Measurements from ENCODE around the gene CMIP. TPM values are rescaled to one million over a fixed set of nuclear protein-coding genes. Genes with fewer than 3 reads are reported as not detected.
"Not testable (repeated sequence)": the region's sequence is repeated elsewhere in the genome, so short reads cannot be mapped to it uniquely, and the experiment has no call there.

Gene CMIP
- total RNA-seq, 4 donors from 2014 or later: 17.1 to 60.5 (median 39.7) TPM

GRCh38 chr16:81524382-81524781, 79.8 kb downstream of the CMIP start:
- H3K27ac ChIP-seq: peak overlapping the region; percentile 79 to 96 (median 95)

GRCh38 chr16:81524885-81525284, 80.3 kb downstream of the CMIP start:
- peaks cover 39 to 97% (median 50%) of the 10 kb centered on the region in 3 donors for H3K4me1 ChIP-seq
- intact Hi-C loops (cut with DNase I); H3K4me3 ChIP-seq; DNase-seq; H3K9me3 ChIP-seq; H3K27me3 ChIP-seq; H3K36me3 ChIP-seq: not testable (repeated sequence)
- 94 to 99% methylated on average over 3 to 4 of the region's 4 CpGs for WGBS, 2 donors
- peak overlapping the region in 3 of 4 donors; percentile 94 to 96 (median 96) for H3K27ac ChIP-seq

More at GRCh38 chr16:81524382-81524781, 79.8 kb downstream of the CMIP start:
- Histone ChIP-seq H3K9me3 (no peaks in the 10 kb centered on the region), H3K27me3 (no peaks in the 10 kb centered on the region), H3K4me3 (no peak overlapping the region), H3K36me3 (no peaks in the 10 kb centered on the region), H3K4me1 (peaks cover 38 to 97% (median 47%) of the 10 kb centered on the region in 3 donors)
- intact Hi-C loops (cut with DNase I): no loop called here
- TF ChIP-seq CTCF (IDR thresholded peaks at IDR 0.05): no peak
- no peak for TF ChIP-seq POLR2A (IDR thresholded peaks at IDR 0.05)
- no peak for DNase-seq
- 60 to 68% methylated on average over 7 to 9 of the region's 10 CpGs for WGBS, 2 donors

- H3K4me3 ChIP-seq: no peak overlapping the region
- H3K27ac ChIP-seq: peak overlapping the region; percentile 85 to 96 (median 95)
- H3K4me1 ChIP-seq: peaks cover 50 to 98% (median 50%) of the 10 kb centered on the region in 3 donors
- H3K36me3 ChIP-seq: no peaks in the 10 kb centered on the region
- DNase-seq: no peak
- WGBS, 2 donors: 27 to 47% methylated on average over 4 of the region's 4 CpGs
- TF ChIP-seq CTCF (IDR thresholded peaks at IDR 0.05): no peak
- no peak for TF ChIP-seq POLR2A (IDR thresholded peaks at IDR 0.05)
- intact Hi-C loops (cut with DNase I): no loop called here
- no peaks in the 10 kb centered on the region for H3K9me3 ChIP-seq
- no peaks in the 10 kb centered on the region for H3K27me3 ChIP-seq
Measured at GRCh38 chr16:81526199-81526598, 81.6 kb downstream of the CMIP start.

GRCh38 chr16:81526935-81527334, 82.3 kb downstream of the CMIP start:
- no peaks in the 10 kb centered on the region for H3K9me3 ChIP-seq
- H3K4me3 ChIP-seq: peak overlapping the region in 1 of 4 donors; percentile 10
- no peak for DNase-seq
- peak overlapping the region; percentile 85 to 96 (median 95) for H3K27ac ChIP-seq
- H3K27me3 ChIP-seq: no peaks in the 10 kb centered on the region
- peak in 1 of 4 donors; percentile 26 for TF ChIP-seq POLR2A (IDR thresholded peaks at IDR 0.05)
- TF ChIP-seq CTCF (IDR thresholded peaks at IDR 0.05): no peak
- H3K36me3 ChIP-seq: no peaks in the 10 kb centered on the region
- intact Hi-C loops (cut with DNase I): no loop called here
- 9 to 10% methylated on average over 9 of the region's 9 CpGs for WGBS, 2 donors
- peaks cover 51 to 99% (median 54%) of the 10 kb centered on the region in 3 donors for H3K4me1 ChIP-seq

- Histone ChIP-seq H3K36me3 (no peaks in the 10 kb centered on the region), H3K27me3 (no peaks in the 10 kb centered on the region), H3K4me3 (peak overlapping the region in 1 of 4 donors; percentile 10), H3K27ac (peak overlapping the region; percentile 85 to 96 (median 95)), H3K9me3 (no peaks in the 10 kb centered on the region), H3K4me1 (peaks cover 54 to 100% (median 61%) of the 10 kb centered on the region in 3 donors)
- TF ChIP-seq POLR2A (IDR thresholded peaks at IDR 0.05): no peak
- no peak for TF ChIP-seq CTCF (IDR thresholded peaks at IDR 0.05)
- no peak for DNase-seq
- intact Hi-C loops (cut with DNase I): no loop called here
- 69 to 79% methylated on average over 7 of the region's 7 CpGs for WGBS, 2 donors
Measured at GRCh38 chr16:81527477-81528178, 83.0 kb downstream of the CMIP start.

Measured in esophagus squamous epithelium (tissue), 5 donors.